Inferior parietal cortex (tissue), 1 donor: ENCODE measurements around the gene FAM9B.

ENCODE experiments used
- DNase-seq: peaks from one replicate; pipeline ENCODE4 v3.0.0-alpha.2; 2016; ENCODE audit errors: extremely low spot score

Gene FAM9B

GRCh38 chrX:8980756-8981155 is 53.2 kb downstream of the FAM9B start:
- DNase-seq: no peak
